B cell (primary cell): Measurements from ENCODE around the gene MNAT1.

ENCODE experiments used
- CTCF ChIP-seq: fragments of 200-600 bp; IDR thresholded peaks from one replicate; pipeline ENCODE4 v1.8.0; 2022; ENCODE audit warnings: antibody characterized with exemption, mild to moderate bottlenecking
- EZH2 ChIP-seq: IDR thresholded peaks from 2 replicates; pipeline ENCODE4 v1.6.1; 2012; ENCODE audit warnings: borderline replicate concordance, low read depth, mild to moderate bottlenecking, moderate library complexity, low read length; ENCODE audit not compliant: insufficient read depth, poor library complexity, severe bottlenecking

GRCh38 chr14:60999536-60999935 is 265.0 kb downstream of the MNAT1 start:
- TF ChIP-seq CTCF: no peak
- no peak for TF ChIP-seq EZH2
